Sigmoid colon (tissue), 7 donors: ENCODE results near the gene TBC1D20. TPM values are rescaled to one million over a fixed set of nuclear protein-coding genes. Genes with fewer than 3 reads are reported as not detected.

Experiments
- DNase-seq: peaks from one replicate; pipeline ENCODE4 v3.0.0-alpha.2; 2019
- H3K27ac ChIP-seq, 4 donors: fragments of 200-600 bp; sonication (generic); one replicate each; pipeline ENCODE4 v1.5.1; 2016 to 2019; ENCODE audit warnings: mild to moderate bottlenecking in 1 of 4
- H3K27me3 ChIP-seq, 3 donors: fragments of 200-600 bp; sonication (generic); one replicate each; pipeline ENCODE4 v1.5.1; 2019; ENCODE audit warnings: mild to moderate bottlenecking in 1 of 3
- H3K36me3 ChIP-seq, 4 donors: fragments of 200-600 bp; sonication (generic); one replicate each; pipeline ENCODE4 v1.5.1; 2016 to 2019
- H3K4me1 ChIP-seq, 4 donors: fragments of 200-600 bp; sonication (generic); one replicate each; pipeline ENCODE4 v1.5.1; 2017 to 2019
- H3K4me3 ChIP-seq, 4 donors: fragments of 200-600 bp; sonication (generic); one replicate each; pipeline ENCODE4 v1.5.1; 2017 to 2019; ENCODE audit warnings: mild to moderate bottlenecking in 2 of 4, moderate library complexity in 1 of 4
- H3K9me3 ChIP-seq, 4 donors: fragments of 200-600 bp in 3 of 4; sonication (generic) in 3 of 4; one replicate each; pipeline versions ENCODE4 v1.5.1 to v1.6.1; 2013 to 2019
- EP300 ChIP-seq, 4 donors: sonication (generic); formaldehyde crosslinking; IDR thresholded peaks; one replicate each; pipeline ENCODE4 v1.6.1; 2017; ENCODE audit warnings: antibody characterized with exemption in 4 of 4
- POLR2A ChIP-seq, 2 donors: fragments of 450-650 bp; IDR thresholded peaks; one replicate each; pipeline ENCODE4 v1.6.1; 2016; ENCODE audit warnings: antibody characterized with exemption in 2 of 2, mild to moderate bottlenecking in 2 of 2, moderate library complexity in 2 of 2
- POLR2AphosphoS5 ChIP-seq, 4 donors: sonication (generic); formaldehyde crosslinking; IDR thresholded peaks; one replicate each; pipeline ENCODE4 v1.6.1; 2017; ENCODE audit warnings: antibody characterized with exemption in 4 of 4
- WGBS, 2 donors: extraction: QIAGEN DNeasy Blood & Tissue Kit; methylation state at CpG; one replicate each; pipeline ENCODE4 v1.1.7; 2013; 5-methylcytosine and 5-hydroxymethylcytosine counted together
- intact Hi-C: fragments of 100-400 bp; cut with DNase I; formaldehyde crosslinking; loops from one replicate; pipeline ENCODE4 v1.15.1; 2023
- polyA plus RNA-seq, 3 donors: library from polyadenylated mRNA; stranded (reverse); fragments of 200-250 nt; gene quantifications; one replicate each; pipeline ENCODE4 v1.2.3, GENCODE V29; 2013
- total RNA-seq, 4 donors: library from RNA; depleted of rRNA; stranded (reverse); fragments of >200 nt; gene quantifications; one replicate each; pipeline ENCODE4 v1.1.0, GENCODE V29; 2016
- TF ChIP-seq, protein P1 (sequence below), 4 experiments: fragments of 450-650 bp in 3 of 4; fragments of 200-600 bp in 1 of 4; IDR thresholded peaks; one replicate each; pipeline ENCODE4 v1.5.1; 2016 to 2019; ENCODE audit warnings: antibody characterized with exemption in 4 of 4, mild to moderate bottlenecking in 3 of 4, moderate library complexity in 2 of 4
- donor health status: healthy with polysubstance abuse.
- donor health status: Bipolar disorder and iron deficiency.
- donor health status: healthy.

TBC1D20 gene
- total and polyA plus RNA-seq, 7 donors: 16.8 to 42.9 (median 32.6) TPM

DNA sequence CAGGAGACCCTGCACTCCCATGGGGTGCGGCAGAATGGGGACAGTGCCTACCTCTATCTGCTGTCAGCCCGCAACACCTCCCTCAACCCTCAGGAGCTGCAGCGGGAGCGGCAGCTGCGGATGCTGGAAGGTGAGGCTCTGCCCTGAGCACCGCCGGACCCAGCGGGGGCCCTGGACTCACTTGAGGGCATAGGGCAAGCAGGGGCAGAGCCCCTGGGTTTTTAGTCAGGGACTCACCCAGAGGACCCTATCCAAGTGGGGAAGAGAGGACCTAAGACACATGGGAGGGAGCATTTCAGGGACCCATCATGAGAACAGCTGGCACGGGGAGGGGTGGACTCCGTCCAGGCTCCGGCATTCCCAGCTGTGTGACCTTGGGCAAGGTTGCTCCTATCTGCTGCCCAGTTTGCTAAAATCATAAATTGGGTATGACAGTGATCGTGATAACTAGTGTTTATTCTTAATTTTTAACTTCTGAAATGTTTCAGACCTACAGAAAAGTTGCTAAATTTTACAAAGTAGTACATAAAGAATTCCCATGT lies 44.5 kb downstream of the TBC1D20 start:
- DNase-seq: no peak
- WGBS, 2 donors: 87 to 93% methylated on average over 12 of the region's 12 CpGs
- H3K4me3 ChIP-seq: no peak overlapping the region
- H3K36me3 ChIP-seq: peaks cover 6 to 66% (median 39%) of the 10 kb centered on the region in 4 donors
- H3K27me3 ChIP-seq: no peaks in the 10 kb centered on the region
- no peak for TF ChIP-seq EP300 (IDR thresholded peaks at IDR 0.05)
- TF ChIP-seq, protein P1, sequence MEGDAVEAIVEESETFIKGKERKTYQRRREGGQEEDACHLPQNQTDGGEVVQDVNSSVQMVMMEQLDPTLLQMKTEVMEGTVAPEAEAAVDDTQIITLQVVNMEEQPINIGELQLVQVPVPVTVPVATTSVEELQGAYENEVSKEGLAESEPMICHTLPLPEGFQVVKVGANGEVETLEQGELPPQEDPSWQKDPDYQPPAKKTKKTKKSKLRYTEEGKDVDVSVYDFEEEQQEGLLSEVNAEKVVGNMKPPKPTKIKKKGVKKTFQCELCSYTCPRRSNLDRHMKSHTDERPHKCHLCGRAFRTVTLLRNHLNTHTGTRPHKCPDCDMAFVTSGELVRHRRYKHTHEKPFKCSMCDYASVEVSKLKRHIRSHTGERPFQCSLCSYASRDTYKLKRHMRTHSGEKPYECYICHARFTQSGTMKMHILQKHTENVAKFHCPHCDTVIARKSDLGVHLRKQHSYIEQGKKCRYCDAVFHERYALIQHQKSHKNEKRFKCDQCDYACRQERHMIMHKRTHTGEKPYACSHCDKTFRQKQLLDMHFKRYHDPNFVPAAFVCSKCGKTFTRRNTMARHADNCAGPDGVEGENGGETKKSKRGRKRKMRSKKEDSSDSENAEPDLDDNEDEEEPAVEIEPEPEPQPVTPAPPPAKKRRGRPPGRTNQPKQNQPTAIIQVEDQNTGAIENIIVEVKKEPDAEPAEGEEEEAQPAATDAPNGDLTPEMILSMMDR (IDR thresholded peaks at IDR 0.05): no peak
- TF ChIP-seq POLR2A (IDR thresholded peaks at IDR 0.05): no peak
- TF ChIP-seq POLR2AphosphoS5 (IDR thresholded peaks at IDR 0.05): no peak
- no peaks in the 10 kb centered on the region for H3K9me3 ChIP-seq
- intact Hi-C loops: no loop called here
- H3K4me1 ChIP-seq: no peaks in the 10 kb centered on the region
- no peak overlapping the region for H3K27ac ChIP-seq

DNA sequence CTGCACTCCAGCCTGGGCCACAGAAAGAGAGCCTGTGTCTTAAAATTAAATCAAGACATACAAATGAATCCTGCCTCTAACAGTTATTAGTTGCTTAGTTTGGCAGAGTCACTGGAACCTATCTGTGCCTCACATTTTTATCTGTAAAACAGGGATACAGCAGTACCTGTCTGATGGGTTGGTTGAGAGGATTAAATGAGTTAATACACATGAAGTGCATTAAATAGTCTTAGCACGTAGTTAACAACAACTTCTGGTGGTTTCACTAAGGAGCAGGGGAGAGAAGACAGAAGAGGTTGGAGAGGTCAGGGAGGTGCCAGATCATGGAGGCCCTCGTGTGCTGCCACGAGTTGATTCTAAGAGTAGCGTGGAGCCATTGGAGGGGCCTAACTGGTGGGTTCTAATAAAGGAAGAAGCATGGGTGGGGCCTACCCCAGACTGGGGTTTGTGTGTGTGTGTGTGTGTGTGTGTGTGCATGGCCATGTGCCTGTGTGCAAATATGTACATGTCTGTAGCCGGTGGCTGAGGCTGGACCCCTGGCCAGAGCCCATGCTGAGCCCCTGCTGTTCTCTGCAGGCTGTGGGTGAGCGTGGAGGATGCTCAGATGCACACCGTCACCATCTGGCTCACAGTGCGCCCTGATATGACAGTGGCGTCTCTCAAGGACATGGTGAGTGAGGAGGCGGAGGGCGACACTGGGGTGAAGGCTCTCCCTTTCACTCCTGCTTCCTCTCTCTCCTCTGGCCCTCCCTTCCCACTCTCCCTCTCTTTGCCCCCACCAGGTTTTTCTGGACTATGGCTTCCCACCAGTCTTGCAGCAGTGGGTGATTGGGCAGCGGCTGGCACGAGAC lies 45.2 kb downstream of the TBC1D20 start:
- Histone ChIP-seq H3K4me3 (no peak overlapping the region), H3K27ac (no peak overlapping the region), H3K27me3 (no peaks in the 10 kb centered on the region), H3K4me1 (no peaks in the 10 kb centered on the region), H3K9me3 (no peaks in the 10 kb centered on the region), H3K36me3 (peaks cover 6 to 61% (median 32%) of the 10 kb centered on the region in 4 donors)
- 87 to 91% methylated on average over 13 of the region's 13 CpGs for WGBS, 2 donors
- DNase-seq: no peak
- TF ChIP-seq EP300 (IDR thresholded peaks at IDR 0.05): no peak
- no peak for TF ChIP-seq POLR2A (IDR thresholded peaks at IDR 0.05)
- TF ChIP-seq, protein P1 (IDR thresholded peaks at IDR 0.05): no peak
- no peak for TF ChIP-seq POLR2AphosphoS5 (IDR thresholded peaks at IDR 0.05)
- intact Hi-C loops: no loop called here

- intact Hi-C loops: no loop called here
- Histone ChIP-seq H3K27ac (no peak overlapping the region), H3K4me3 (no peak overlapping the region), H3K9me3 (no peaks in the 10 kb centered on the region), H3K4me1 (no peaks in the 10 kb centered on the region), H3K27me3 (no peaks in the 10 kb centered on the region), H3K36me3 (peaks cover 2 to 61% (median 23%) of the 10 kb centered on the region in 4 donors)
- WGBS, 2 donors: 90% methylated on average over 13 of the region's 13 CpGs
- no peak for DNase-seq
- no peak for TF ChIP-seq EP300 (IDR thresholded peaks at IDR 0.05)
Measured at GRCh38 chr20:415820-416322, 46.5 kb downstream of the TBC1D20 start.

- H3K4me1 ChIP-seq: peaks cover 0 to 14% (median 13%) of the 10 kb centered on the region in 4 donors
- H3K9me3 ChIP-seq: no peaks in the 10 kb centered on the region
- H3K36me3 ChIP-seq: peaks cover 0 to 53% (median 11%) of the 10 kb centered on the region in 4 donors
- no peak overlapping the region for H3K27ac ChIP-seq
- DNase-seq: no peak
- no peak overlapping the region for H3K4me3 ChIP-seq
- intact Hi-C loops: no loop called here
- no peak for TF ChIP-seq POLR2AphosphoS5 (IDR thresholded peaks at IDR 0.05)
- 77 to 87% methylated on average over 2 of the region's 2 CpGs for WGBS, 2 donors
- no peaks in the 10 kb centered on the region for H3K27me3 ChIP-seq
Measured at GRCh38 chr20:414161-414560, 48.2 kb downstream of the TBC1D20 start.

- Histone ChIP-seq H3K9me3 (no peaks in the 10 kb centered on the region), H3K4me1 (peaks cover 0 to 28% (median 21%) of the 10 kb centered on the region in 4 donors), H3K4me3 (no peak overlapping the region), H3K27me3 (no peaks in the 10 kb centered on the region), H3K36me3 (peaks cover 0 to 33% (median 4%) of the 10 kb centered on the region in 4 donors), H3K27ac (no peak overlapping the region)
- no peak for TF ChIP-seq EP300 (IDR thresholded peaks at IDR 0.05)
- TF ChIP-seq POLR2AphosphoS5 (IDR thresholded peaks at IDR 0.05): no peak
- TF ChIP-seq, protein P1 (IDR thresholded peaks at IDR 0.05): no peak
- TF ChIP-seq POLR2A (IDR thresholded peaks at IDR 0.05): no peak
- no peak for DNase-seq
- intact Hi-C loops: no loop called here
- 90 to 98% methylated on average over 3 of the region's 3 CpGs for WGBS, 2 donors
Measured at GRCh38 chr20:412081-412480, 50.3 kb downstream of the TBC1D20 start.
